ENCODE measurements around the gene SPNS1. TPM values are rescaled to one million over a fixed set of nuclear protein-coding genes. Genes with fewer than 3 reads are reported as not detected.

The SPNS1 gene
- total RNA-seq, 1 donor from 2014 or later, result 77.5 TPM

DNA sequence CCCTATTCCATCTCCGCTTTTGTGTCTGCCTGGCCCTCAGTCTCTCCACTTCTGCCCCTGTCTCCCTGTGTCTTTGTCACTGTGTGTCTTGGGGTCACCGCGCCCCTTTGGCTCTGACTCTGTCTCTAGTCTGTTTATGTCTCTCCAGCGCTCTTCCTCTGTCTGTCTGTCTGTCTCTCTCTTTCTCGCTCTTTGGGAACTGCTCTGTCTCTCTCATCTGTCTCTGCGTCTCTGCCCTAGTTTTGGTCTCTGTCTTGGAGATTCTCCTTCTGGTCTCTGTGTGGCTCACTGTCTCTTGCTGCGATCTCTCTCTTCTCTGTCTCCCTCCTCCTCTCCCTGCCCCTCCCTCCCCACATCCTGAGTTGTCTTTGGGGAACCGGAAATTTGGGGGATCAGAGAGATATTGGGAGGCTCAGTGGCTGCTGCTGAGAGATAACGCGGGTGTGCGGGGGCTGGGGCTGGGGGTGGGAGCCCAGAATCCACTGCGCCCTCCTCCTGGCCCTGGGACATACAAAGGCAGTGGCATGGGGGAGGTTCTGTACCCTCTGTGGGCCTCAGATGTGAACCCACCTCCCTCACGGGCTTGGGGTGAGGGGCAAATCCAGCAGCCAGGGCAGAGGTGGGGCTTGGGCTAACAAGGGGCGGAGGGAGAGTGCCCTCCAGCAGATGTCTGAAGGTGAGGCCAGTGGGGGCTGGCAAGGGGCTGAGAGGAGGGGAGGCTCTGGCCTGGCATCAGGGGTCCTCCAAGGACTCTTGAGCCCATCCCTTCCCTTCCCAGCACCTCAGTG lies 34.7 kb downstream of the SPNS1 start:
- Histone ChIP-seq H3K27me3 (ENCODE audit: low read depth) (no peaks in the 10 kb centered on the region), H3K27ac (no peak overlapping the region), H3K4me3 (no peak overlapping the region), H3K4me1 (peaks cover 15% of the 10 kb centered on the region), H3K9me3 (no peaks in the 10 kb centered on the region), H3K36me3 (no peaks in the 10 kb centered on the region)
- DNase-seq (no peak), ATAC-seq (peak in 1 of 2 donors; percentile 21)
- TF ChIP-seq, protein P1, sequence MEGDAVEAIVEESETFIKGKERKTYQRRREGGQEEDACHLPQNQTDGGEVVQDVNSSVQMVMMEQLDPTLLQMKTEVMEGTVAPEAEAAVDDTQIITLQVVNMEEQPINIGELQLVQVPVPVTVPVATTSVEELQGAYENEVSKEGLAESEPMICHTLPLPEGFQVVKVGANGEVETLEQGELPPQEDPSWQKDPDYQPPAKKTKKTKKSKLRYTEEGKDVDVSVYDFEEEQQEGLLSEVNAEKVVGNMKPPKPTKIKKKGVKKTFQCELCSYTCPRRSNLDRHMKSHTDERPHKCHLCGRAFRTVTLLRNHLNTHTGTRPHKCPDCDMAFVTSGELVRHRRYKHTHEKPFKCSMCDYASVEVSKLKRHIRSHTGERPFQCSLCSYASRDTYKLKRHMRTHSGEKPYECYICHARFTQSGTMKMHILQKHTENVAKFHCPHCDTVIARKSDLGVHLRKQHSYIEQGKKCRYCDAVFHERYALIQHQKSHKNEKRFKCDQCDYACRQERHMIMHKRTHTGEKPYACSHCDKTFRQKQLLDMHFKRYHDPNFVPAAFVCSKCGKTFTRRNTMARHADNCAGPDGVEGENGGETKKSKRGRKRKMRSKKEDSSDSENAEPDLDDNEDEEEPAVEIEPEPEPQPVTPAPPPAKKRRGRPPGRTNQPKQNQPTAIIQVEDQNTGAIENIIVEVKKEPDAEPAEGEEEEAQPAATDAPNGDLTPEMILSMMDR (IDR thresholded peaks at IDR 0.05), result no peak
- intact Hi-C loops (cut with DNase I), result no loop called here

DNA sequence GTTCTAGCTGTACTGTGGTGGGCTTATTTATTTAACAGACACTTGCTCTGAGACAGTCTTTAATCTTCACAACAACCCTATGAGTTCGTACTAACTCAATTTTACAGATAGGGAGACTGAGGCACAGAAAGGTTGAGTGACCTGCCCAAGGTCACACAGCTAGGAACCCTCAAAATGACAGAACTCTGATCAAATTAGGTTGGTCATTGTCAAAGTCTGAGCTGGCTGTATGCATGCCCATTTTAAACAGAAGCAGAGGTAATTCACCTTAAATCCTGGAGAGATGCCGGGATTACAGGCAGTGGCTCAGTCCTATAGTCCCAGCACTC lies 35.2 kb downstream of the SPNS1 start:
- no peak overlapping the region for H3K4me3 ChIP-seq
- ATAC-seq, result no peak

DNA sequence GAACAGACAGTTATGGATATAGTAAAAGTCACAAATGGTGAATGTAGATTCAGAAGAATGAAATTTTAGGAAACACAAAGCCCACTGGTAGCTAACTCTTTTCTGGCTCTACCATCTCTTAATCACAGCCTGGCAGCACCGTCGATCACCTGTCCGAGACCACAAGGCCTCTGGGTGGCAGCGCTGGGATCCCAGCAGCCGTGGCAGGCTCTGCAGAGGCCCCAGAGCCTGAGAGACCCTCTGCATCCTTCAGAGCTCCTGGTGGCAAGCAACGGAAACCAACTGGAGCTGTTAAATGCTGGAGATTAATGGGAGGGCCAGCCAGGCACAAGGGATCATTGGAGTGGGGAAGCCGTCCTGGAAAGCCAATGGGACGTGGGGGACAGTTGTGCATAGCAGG lies 36.5 kb downstream of the SPNS1 start:
- no peaks in the 10 kb centered on the region for H3K9me3 ChIP-seq
- no peaks in the 10 kb centered on the region for H3K36me3 ChIP-seq
- no peak overlapping the region for H3K27ac ChIP-seq
- TF ChIP-seq, protein P1 (IDR thresholded peaks at IDR 0.05), result no peak
- no peak for DNase-seq
- ATAC-seq, result no peak
- no peaks in the 10 kb centered on the region for H3K27me3 ChIP-seq (ENCODE audit: low read depth)
- H3K4me3 ChIP-seq, result no peak overlapping the region
- intact Hi-C loops (cut with DNase I), result no loop called here
- H3K4me1 ChIP-seq, result peaks cover 15% of the 10 kb centered on the region

More for the DNA sequence above, 35.2 kb downstream of the SPNS1 start:
- Histone ChIP-seq H3K9me3 (no peaks in the 10 kb centered on the region), H3K27me3 (ENCODE audit: low read depth) (no peaks in the 10 kb centered on the region), H3K36me3 (no peaks in the 10 kb centered on the region), H3K4me1 (peaks cover 15% of the 10 kb centered on the region), H3K27ac (no peak overlapping the region)
- DNase-seq, result no peak
- TF ChIP-seq, protein P1 (IDR thresholded peaks at IDR 0.05), result no peak
- intact Hi-C loops (cut with DNase I), result no loop called here

DNA sequence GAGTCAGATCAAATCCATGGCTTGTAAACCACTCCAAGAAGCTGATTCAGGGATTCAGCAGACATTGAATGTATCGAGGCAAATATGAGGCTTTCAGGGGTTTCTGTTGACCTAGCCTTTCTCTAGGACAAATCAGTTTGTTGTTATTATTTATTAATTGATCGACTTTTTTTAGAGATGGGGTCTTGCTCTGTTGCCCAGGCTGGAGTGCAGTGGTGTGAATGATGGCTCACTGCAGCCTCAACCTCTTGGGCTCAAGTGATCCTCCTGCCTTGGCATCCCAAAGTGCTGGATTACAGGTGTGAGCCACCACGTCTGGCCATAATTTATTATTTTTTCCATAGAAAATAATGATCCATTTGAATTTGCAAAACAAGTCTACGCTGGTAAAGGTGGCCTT lies 37.3 kb downstream of the SPNS1 start:
- DNase-seq, result no peak
- no peak overlapping the region for H3K4me3 ChIP-seq
- H3K27ac ChIP-seq, result no peak overlapping the region
- no peaks in the 10 kb centered on the region for H3K27me3 ChIP-seq (ENCODE audit: low read depth)
- TF ChIP-seq, protein P1 (IDR thresholded peaks at IDR 0.05), result no peak
- intact Hi-C loops (cut with DNase I), result no loop called here
- ATAC-seq, result no peak
- peaks cover 15% of the 10 kb centered on the region for H3K4me1 ChIP-seq
- H3K9me3 ChIP-seq, result no peaks in the 10 kb centered on the region
- H3K36me3 ChIP-seq, result no peaks in the 10 kb centered on the region

DNA sequence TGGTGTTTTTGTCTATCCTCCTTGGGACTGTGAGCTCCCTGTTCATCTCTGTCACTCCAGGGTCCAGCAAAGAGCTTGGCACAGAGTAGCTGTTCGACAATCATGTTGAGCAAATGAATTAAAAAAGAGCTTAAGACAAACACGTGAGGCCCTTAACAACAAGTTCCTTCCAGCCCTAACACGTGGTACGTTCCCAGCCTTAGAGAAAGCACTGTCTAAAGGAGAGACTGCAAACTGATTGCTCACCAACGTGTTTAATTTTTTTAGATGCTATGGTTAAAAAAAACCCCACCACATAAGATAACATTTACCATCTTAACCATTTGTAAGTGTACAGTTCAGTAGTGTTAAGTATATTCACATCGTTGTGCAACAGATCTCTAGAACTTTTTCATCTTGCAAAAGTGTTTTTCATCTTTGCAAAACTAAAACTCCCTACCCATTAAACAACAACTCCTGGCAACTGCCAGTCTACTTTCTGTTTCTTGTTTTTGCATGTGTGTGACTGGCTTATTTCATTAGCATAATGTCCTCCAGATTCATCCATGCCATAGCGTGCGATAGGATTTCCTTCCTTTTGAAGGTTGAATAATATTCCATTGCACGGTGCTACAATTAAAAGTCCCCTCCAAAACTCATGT lies 38.5 kb downstream of the SPNS1 start:
- no peaks in the 10 kb centered on the region for H3K36me3 ChIP-seq
- TF ChIP-seq, protein P1 (IDR thresholded peaks at IDR 0.05), result no peak
- ATAC-seq, result peak; percentile 36 to 45
- no peaks in the 10 kb centered on the region for H3K27me3 ChIP-seq (ENCODE audit: low read depth)
- no peak for DNase-seq
- no peak overlapping the region for H3K4me3 ChIP-seq
- peak overlapping the region; percentile 18 for H3K27ac ChIP-seq
- H3K4me1 ChIP-seq, result peaks cover 15% of the 10 kb centered on the region
- H3K9me3 ChIP-seq, result no peaks in the 10 kb centered on the region
- intact Hi-C loops (cut with DNase I), result no loop called here

All from lower lobe of right lung (tissue), 2 donors.